Osteoblast (primary cell): ENCODE measurements around the gene SLC12A8. TPM values are rescaled to one million over a fixed set of nuclear protein-coding genes. Genes with fewer than 3 reads are reported as not detected.

Experiments
- DNase-seq: peaks from one replicate; pipeline ENCODE4 v3.0.0; 2011; ENCODE audit warnings: low spot score, mixed read lengths; ENCODE audit not compliant: insufficient read length; ENCODE audit errors: missing footprints
- H2AFZ ChIP-seq: 2 replicates; pipeline ENCODE4 v1.6.0; 2011; ENCODE audit warnings: mild to moderate bottlenecking, low read length
- H3K27ac ChIP-seq: 2 replicates; pipeline ENCODE4 v1.5.1; 2011; ENCODE audit warnings: mild to moderate bottlenecking, low read depth, low read length, moderate library complexity
- H3K27me3 ChIP-seq: 2 replicates; pipeline ENCODE4 v1.6.0; 2012; ENCODE audit warnings: mild to moderate bottlenecking, control low read depth, inconsistent platforms, low read length, moderate library complexity; ENCODE audit not compliant: insufficient read depth
- H3K36me3 ChIP-seq: 2 replicates; pipeline ENCODE4 v1.5.1; 2011; ENCODE audit warnings: mild to moderate bottlenecking, low read length, control low read depth, moderate library complexity; ENCODE audit not compliant: insufficient read depth
- H3K4me1 ChIP-seq: 2 replicates; pipeline ENCODE4 v1.5.1; 2011; ENCODE audit warnings: mild to moderate bottlenecking, low read length, control low read depth, moderate library complexity; ENCODE audit not compliant: insufficient read depth
- H3K4me2 ChIP-seq: 2 replicates; pipeline ENCODE4 v1.6.0; 2011; ENCODE audit warnings: mild to moderate bottlenecking, low read length; ENCODE audit not compliant: insufficient read depth
- H3K4me3 ChIP-seq: fragments of 200-600 bp; sonication (generic); 3 replicates; pipeline ENCODE4 v1.5.1; 2012; ENCODE audit warnings: mild to moderate bottlenecking, low read length, inconsistent platforms; ENCODE audit not compliant: insufficient read depth
- H3K79me2 ChIP-seq: 2 replicates; pipeline ENCODE4 v1.6.0; 2012; ENCODE audit warnings: mild to moderate bottlenecking, low read length, control low read depth, inconsistent platforms; ENCODE audit not compliant: insufficient read depth
- H3K9me3 ChIP-seq: 2 replicates; pipeline ENCODE4 v1.5.1; 2011; ENCODE audit warnings: low read depth, low read length, control low read depth
- H4K20me1 ChIP-seq: 2 replicates; pipeline ENCODE4 v1.6.0; 2012; ENCODE audit warnings: mild to moderate bottlenecking, low read length, control low read depth; ENCODE audit not compliant: insufficient read depth
- total RNA-seq: library from RNA; depleted of rRNA; stranded (reverse); fragments of >200 nt; gene quantifications from 2 replicates; pipeline ENCODE4 v1.2.3, GENCODE V29; 2012
- TF ChIP-seq, protein P1 (sequence below): IDR thresholded peaks from 2 replicates; pipeline ENCODE4 v1.5.1; 2011; ENCODE audit warnings: mild to moderate bottlenecking, low read depth, low read length, moderate library complexity; ENCODE audit errors: extremely low read depth

Gene SLC12A8
- total RNA-seq, 1 donor = 36.2 TPM

DNA sequence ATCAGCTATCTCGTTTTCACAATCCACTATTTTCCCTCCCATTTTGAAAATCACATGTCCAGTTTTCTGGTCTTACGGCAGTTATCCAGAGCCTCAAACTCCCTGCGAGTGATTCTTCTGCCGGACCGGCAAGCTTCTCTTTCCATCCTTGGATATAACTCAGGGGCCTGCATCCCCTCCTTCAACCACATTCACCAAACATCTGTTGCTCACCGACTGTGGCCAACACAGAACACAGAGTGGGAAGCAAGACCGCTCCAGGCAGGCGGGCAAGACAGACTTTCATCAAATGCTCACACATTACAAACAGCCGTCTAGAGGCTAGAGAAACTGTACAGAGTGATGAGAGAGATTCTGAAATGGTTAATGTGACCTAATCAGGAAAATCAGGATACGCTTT lies 7.6 kb upstream of the SLC12A8 start:
- H3K4me3 ChIP-seq = no peak overlapping the region
- H4K20me1 ChIP-seq = no peaks in the 10 kb centered on the region
- no peak overlapping the region for H3K4me2 ChIP-seq
- no peaks in the 10 kb centered on the region for H3K27me3 ChIP-seq
- no peak overlapping the region for H2AFZ ChIP-seq
- TF ChIP-seq, protein P1, sequence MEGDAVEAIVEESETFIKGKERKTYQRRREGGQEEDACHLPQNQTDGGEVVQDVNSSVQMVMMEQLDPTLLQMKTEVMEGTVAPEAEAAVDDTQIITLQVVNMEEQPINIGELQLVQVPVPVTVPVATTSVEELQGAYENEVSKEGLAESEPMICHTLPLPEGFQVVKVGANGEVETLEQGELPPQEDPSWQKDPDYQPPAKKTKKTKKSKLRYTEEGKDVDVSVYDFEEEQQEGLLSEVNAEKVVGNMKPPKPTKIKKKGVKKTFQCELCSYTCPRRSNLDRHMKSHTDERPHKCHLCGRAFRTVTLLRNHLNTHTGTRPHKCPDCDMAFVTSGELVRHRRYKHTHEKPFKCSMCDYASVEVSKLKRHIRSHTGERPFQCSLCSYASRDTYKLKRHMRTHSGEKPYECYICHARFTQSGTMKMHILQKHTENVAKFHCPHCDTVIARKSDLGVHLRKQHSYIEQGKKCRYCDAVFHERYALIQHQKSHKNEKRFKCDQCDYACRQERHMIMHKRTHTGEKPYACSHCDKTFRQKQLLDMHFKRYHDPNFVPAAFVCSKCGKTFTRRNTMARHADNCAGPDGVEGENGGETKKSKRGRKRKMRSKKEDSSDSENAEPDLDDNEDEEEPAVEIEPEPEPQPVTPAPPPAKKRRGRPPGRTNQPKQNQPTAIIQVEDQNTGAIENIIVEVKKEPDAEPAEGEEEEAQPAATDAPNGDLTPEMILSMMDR = no peak
- DNase-seq = no peak
- H3K79me2 ChIP-seq = no peaks in the 10 kb centered on the region
- H3K36me3 ChIP-seq = no peaks in the 10 kb centered on the region
- no peaks in the 10 kb centered on the region for H3K9me3 ChIP-seq
- H3K27ac ChIP-seq = no peak overlapping the region
- H3K4me1 ChIP-seq = no peaks in the 10 kb centered on the region

DNA sequence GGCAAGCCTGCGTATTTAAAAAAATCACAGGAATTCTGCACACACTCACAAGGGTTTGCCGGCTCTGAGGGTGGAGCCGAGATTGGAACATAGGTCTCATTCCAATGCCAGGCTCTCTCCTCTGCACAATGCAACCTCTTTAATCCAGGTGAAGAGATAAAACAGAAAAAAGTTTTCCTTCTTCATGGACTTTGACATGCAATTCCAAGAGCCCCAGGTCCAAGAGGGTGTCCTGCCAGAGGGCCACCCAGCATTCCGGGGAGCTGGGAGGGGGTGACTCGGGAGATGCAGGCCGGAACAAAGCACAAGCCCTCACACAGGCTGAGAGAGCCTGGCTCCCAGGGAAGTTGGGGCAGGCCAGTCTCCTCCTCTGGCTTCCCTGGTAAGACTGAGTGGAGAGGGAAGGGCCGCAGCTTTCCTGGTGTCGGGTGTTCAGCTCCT lies 6.7 kb upstream of the SLC12A8 start:
- TF ChIP-seq, protein P1 = no peak
- H3K4me3 ChIP-seq = no peak overlapping the region

DNA sequence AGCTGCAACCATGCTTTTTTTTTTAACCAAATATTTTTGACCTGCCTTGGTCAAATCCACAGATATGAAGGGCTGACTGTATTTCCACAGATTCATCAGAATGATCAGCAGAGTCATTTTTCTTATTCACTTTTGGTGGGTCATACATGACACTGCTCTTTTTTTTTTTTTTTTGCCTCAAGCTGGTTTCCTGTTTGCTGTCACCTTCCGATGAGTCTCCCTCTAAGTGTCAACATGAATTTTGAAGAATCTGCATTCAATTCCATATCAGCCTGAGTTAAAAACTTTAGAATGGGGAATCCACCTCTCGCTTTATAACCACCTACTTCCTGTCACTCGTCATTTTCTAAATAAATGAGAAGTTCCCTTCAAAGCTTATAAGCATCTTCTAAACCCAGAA lies 2.2 kb upstream of the SLC12A8 start:
- Histone ChIP-seq H3K4me2 (no peak overlapping the region), H3K4me1 (peaks cover 12% of the 10 kb centered on the region), H3K4me3 (no peak overlapping the region), H3K27ac (no peak overlapping the region), H3K79me2 (no peaks in the 10 kb centered on the region), H3K9me3 (no peaks in the 10 kb centered on the region), H2AFZ (no peak overlapping the region), H3K27me3 (no peaks in the 10 kb centered on the region), H4K20me1 (no peaks in the 10 kb centered on the region), H3K36me3 (no peaks in the 10 kb centered on the region)
- TF ChIP-seq, protein P1 = no peak
- DNase-seq = no peak

More for the DNA sequence above, 6.7 kb upstream of the SLC12A8 start:
- Histone ChIP-seq H3K36me3 (no peaks in the 10 kb centered on the region), H3K27me3 (no peaks in the 10 kb centered on the region), H3K9me3 (no peaks in the 10 kb centered on the region), H2AFZ (no peak overlapping the region), H4K20me1 (no peaks in the 10 kb centered on the region), H3K4me1 (peaks cover 4% of the 10 kb centered on the region), H3K4me2 (no peak overlapping the region), H3K27ac (no peak overlapping the region), H3K79me2 (no peaks in the 10 kb centered on the region)
- DNase-seq = no peak

DNA sequence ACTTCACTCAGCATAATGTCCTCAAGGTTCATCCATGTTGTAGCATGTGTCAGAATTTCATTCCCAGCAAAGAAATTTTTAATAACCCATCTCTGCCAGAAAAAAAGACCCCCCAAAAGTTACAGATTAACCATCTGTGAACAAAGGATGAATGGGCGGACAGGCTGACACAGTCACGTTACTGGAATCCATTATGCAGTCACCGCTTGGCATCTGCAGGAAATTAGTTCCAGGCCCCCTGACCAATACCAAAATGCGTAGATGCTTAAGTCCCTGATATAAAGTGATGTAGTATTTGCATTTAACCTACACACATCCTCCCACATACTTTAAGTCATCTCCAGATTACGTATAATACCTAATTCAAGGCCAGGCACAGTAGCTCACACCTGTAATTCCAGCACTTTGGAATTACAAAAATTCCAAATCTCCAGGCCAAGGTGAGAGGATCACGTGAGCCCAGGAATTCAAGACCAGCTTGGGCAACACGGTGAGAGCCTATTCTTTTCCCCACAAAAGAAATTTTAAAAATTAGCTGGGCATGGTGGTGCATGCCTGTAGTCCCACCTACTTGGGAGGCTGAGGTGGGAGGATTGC lies 1.5 kb upstream of the SLC12A8 start:
- no peak overlapping the region for H2AFZ ChIP-seq
- H3K4me1 ChIP-seq = peaks cover 12% of the 10 kb centered on the region
- H3K4me2 ChIP-seq = no peak overlapping the region
- H3K27ac ChIP-seq = no peak overlapping the region
- H3K27me3 ChIP-seq = no peaks in the 10 kb centered on the region
- no peaks in the 10 kb centered on the region for H3K79me2 ChIP-seq
- no peaks in the 10 kb centered on the region for H4K20me1 ChIP-seq
- H3K36me3 ChIP-seq = no peaks in the 10 kb centered on the region
- TF ChIP-seq, protein P1 = no peak
- no peak for DNase-seq
- H3K9me3 ChIP-seq = no peaks in the 10 kb centered on the region
- no peak overlapping the region for H3K4me3 ChIP-seq
